SK-N-SH (cell line): ENCODE results near the gene CXorf49B. TPM values are rescaled to one million over a fixed set of nuclear protein-coding genes. Genes with fewer than 3 reads are reported as not detected.
"Not testable (repeated sequence)": the region's sequence is repeated elsewhere in the genome, so short reads cannot be mapped to it uniquely, and the experiment has no call there.

ENCODE experiments used
- CTCF ChIA-PET: fragments of 300-600, 350-600 bp; formaldehyde crosslinking; extraction: SDS; loops from one replicate; lab custom pipeline; 2021; lab: Yijun Ruan, JAX
- POLR2A ChIA-PET: fragments of 350-600 bp; sonication (Branson Sonifier 250); formaldehyde crosslinking; extraction: SDS; loops from one replicate; lab custom pipeline; 2020; ENCODE audit warnings: antibody characterized with exemption, inconsistent platforms; lab: Yijun Ruan, JAX
- DNase-seq: peaks from one replicate; pipeline ENCODE4 v3.0.0; 2012
- H2AFZ ChIP-seq: fragments of 200-600 bp; sonication (generic); 2 replicates; pipeline ENCODE4 v1.8.1; 2016; ENCODE audit warnings: antibody characterized with exemption, mild to moderate bottlenecking, low read depth
- H3F3A ChIP-seq: fragments of 200-600 bp; sonication (generic); replicated peaks from 2 replicates; pipeline ENCODE3; 2016; ENCODE audit warnings: antibody characterized with exemption, mild to moderate bottlenecking; ENCODE audit not compliant: insufficient read depth
- H3K27ac ChIP-seq, 2 experiments: fragments of 200-500 bp in 1 of 2; fragments of 200-600 bp in 1 of 2; sonication (Bioruptor generic) in 1 of 2; sonication (generic), shearing (Covaris generic) in 1 of 2; 2 replicates each; pipeline versions ENCODE4 v1.5.1 to v1.6.1; 2014 to 2016; ENCODE audit warnings: low read depth in 2 of 2, inconsistent platforms in 1 of 2, low read length in 1 of 2, mild to moderate bottlenecking in 1 of 2, mixed read lengths in 1 of 2
- H3K27me3 ChIP-seq: fragments of 200-600 bp; sonication (generic), shearing (Covaris generic); 2 replicates; pipeline ENCODE4 v1.6.1; 2016; ENCODE audit warnings: mixed run types; ENCODE audit not compliant: insufficient read depth
- H3K36me3 ChIP-seq, 2 experiments: fragments of 200-500 bp in 1 of 2; fragments of 200-600 bp in 1 of 2; sonication (Bioruptor generic) in 1 of 2; sonication (generic) in 1 of 2; replicated peaks in 1 of 2; 2 replicates each; pipeline versions ENCODE3 to v1.5.1; 2014 to 2016; ENCODE audit warnings: low read length in 1 of 2, mild to moderate bottlenecking in 1 of 2; ENCODE audit not compliant: insufficient read depth in 2 of 2, control insufficient read depth in 1 of 2
- H3K4me1 ChIP-seq, 2 experiments: fragments of 200-500 bp in 1 of 2; fragments of 200-600 bp in 1 of 2; sonication (Bioruptor generic) in 1 of 2; sonication (generic), shearing (Covaris generic) in 1 of 2; 2 replicates each; pipeline versions ENCODE4 v1.5.1 to v1.6.1; 2014 to 2016; ENCODE audit warnings: low read depth in 1 of 2, low read length in 1 of 2, mixed run types in 1 of 2; ENCODE audit not compliant: insufficient read depth in 2 of 2, control insufficient read depth in 1 of 2
- H3K4me2 ChIP-seq: fragments of 200-600 bp; sonication (generic), shearing (Covaris generic); 2 replicates; pipeline ENCODE4 v1.6.1; 2017; ENCODE audit warnings: mixed run types
- H3K4me3 ChIP-seq, 2 experiments: fragments of 200-500 bp in 1 of 2; fragments of 200-600 bp in 1 of 2; sonication (Bioruptor generic) in 1 of 2; sonication (generic), shearing (Covaris generic) in 1 of 2; 2 replicates each; pipeline versions ENCODE4 v1.5.1 to v1.8.1; 2014 to 2016; ENCODE audit warnings: low read depth in 2 of 2, inconsistent platforms in 1 of 2, low read length in 1 of 2, mild to moderate bottlenecking in 1 of 2, mixed read lengths in 1 of 2, moderate library complexity in 1 of 2
- H3K79me2 ChIP-seq: fragments of 200-600 bp; sonication (generic); 2 replicates; pipeline ENCODE4 v1.8.1; 2017; ENCODE audit warnings: mild to moderate bottlenecking; ENCODE audit not compliant: insufficient read depth
- H3K9ac ChIP-seq: fragments of 200-600 bp; sonication (generic); 2 replicates; pipeline ENCODE4 v1.6.1; 2017; ENCODE audit warnings: mixed run types
- H3K9me2 ChIP-seq: fragments of 200-600 bp; sonication (generic); 2 replicates; pipeline ENCODE4 v1.6.1; 2017; ENCODE audit warnings: mixed run types
- H3K9me3 ChIP-seq: fragments of 200-600 bp; sonication (generic); 2 replicates; pipeline ENCODE4 v1.6.1; 2017; ENCODE audit warnings: mixed run types, mild to moderate bottlenecking, moderate library complexity
- H4K20me1 ChIP-seq: fragments of 200-600 bp; sonication (generic); 2 replicates; pipeline ENCODE4 v1.6.1; 2017; ENCODE audit warnings: mild to moderate bottlenecking, mixed run types; ENCODE audit not compliant: insufficient read depth
- WGBS: methylation state at CpG from one replicate; pipeline ENCODE4 v1.1.6; 2017; ENCODE audit warnings: low lambda C conversion rate; 5-methylcytosine and 5-hydroxymethylcytosine counted together
- polyA plus RNA-seq, 3 experiments: library from polyadenylated mRNA; depleted of rRNA; stranded (reverse); fragments of >200 nt; gene quantifications; 2 replicates each; pipeline ENCODE4 v1.2.3, GENCODE V29; 2012

The CXorf49B gene
- polyA plus RNA-seq (2012; rRNA removed) = not detected in 2 replicates
- 0.01 and 0.03 TPM in 2 replicates for polyA plus RNA-seq (2012; cell fraction: cytosol; rRNA removed)
- polyA plus RNA-seq (2012; cell fraction: nucleus; rRNA removed) = 0.06 TPM in 1 of 2 replicates, not detected in the other

GRCh38 chrX:71763049-71763448 is at the start of gene CXorf49B:
TSS of gene CXorf49B (plus strand) at chrX:71763349. CDS start at chrX:71763424, 75 bp downstream.
- CTCF ChIA-PET, H3K9me2 ChIP-seq: not testable (repeated sequence)
- WGBS = no CpG with 5 or more reads among the region's 34 CpGs

GRCh38 chrX:71714064-71714463 is 49.1 kb upstream of the CXorf49B start:
- CTCF ChIA-PET, H3K4me3 ChIP-seq, H3K27ac ChIP-seq, DNase-seq, H3K27me3 ChIP-seq, H2AFZ ChIP-seq, H3K4me1 ChIP-seq, H3F3A ChIP-seq, H3K79me2 ChIP-seq, H3K36me3 ChIP-seq, H3K4me2 ChIP-seq, H3K9me3 ChIP-seq, H3K9ac ChIP-seq, H3K9me2 ChIP-seq, H4K20me1 ChIP-seq, POLR2A ChIA-PET: not testable (repeated sequence)
- WGBS = no CpG with 5 or more reads among the region's 14 CpGs

More at GRCh38 chrX:71763049-71763448, at the start of gene CXorf49B:
- H3K9ac ChIP-seq, H3K27ac ChIP-seq, H3K36me3 ChIP-seq, H2AFZ ChIP-seq, H3K4me1 ChIP-seq, H4K20me1 ChIP-seq, DNase-seq, H3K4me2 ChIP-seq, H3K27me3 ChIP-seq, H3K4me3 ChIP-seq, H3K79me2 ChIP-seq, H3K9me3 ChIP-seq, H3F3A ChIP-seq, POLR2A ChIA-PET: not testable (repeated sequence)

- WGBS = no CpG with 5 or more reads among the region's 8 CpGs
These were observed 47.6 kb upstream of the CXorf49B start for GRCh38 chrX:71715551-71715950.

GRCh38 chrX:71716323-71716722 is 46.8 kb upstream of the CXorf49B start:
- H3K27ac ChIP-seq, H3K9ac ChIP-seq, H4K20me1 ChIP-seq, H3K4me3 ChIP-seq, H3K27me3 ChIP-seq, H3K79me2 ChIP-seq, H3K36me3 ChIP-seq, H3K9me3 ChIP-seq, CTCF ChIA-PET, DNase-seq, H2AFZ ChIP-seq, H3K4me1 ChIP-seq, H3K4me2 ChIP-seq, H3F3A ChIP-seq, H3K9me2 ChIP-seq, POLR2A ChIA-PET: not testable (repeated sequence)
- WGBS = no CpG with 5 or more reads among the region's 12 CpGs

More at GRCh38 chrX:71715551-71715950, 47.6 kb upstream of the CXorf49B start:
- H2AFZ ChIP-seq, H3K36me3 ChIP-seq, H3K9me3 ChIP-seq, H3K4me3 ChIP-seq, CTCF ChIA-PET, H3K27me3 ChIP-seq, H3F3A ChIP-seq, H3K9me2 ChIP-seq, H4K20me1 ChIP-seq, H3K4me2 ChIP-seq, H3K27ac ChIP-seq, POLR2A ChIA-PET, H3K79me2 ChIP-seq, DNase-seq, H3K4me1 ChIP-seq, H3K9ac ChIP-seq: not testable (repeated sequence)

GRCh38 chrX:71718185-71718584 is 45.0 kb upstream of the CXorf49B start, which contains the start of gene CXorf49:
TSS of gene CXorf49 (minus strand) at chrX:71718285. CDS start at chrX:71718151, 134 bp downstream.
- H3F3A ChIP-seq, DNase-seq, H3K9me2 ChIP-seq, H3K79me2 ChIP-seq, POLR2A ChIA-PET, H3K4me3 ChIP-seq, H3K27ac ChIP-seq, H3K4me2 ChIP-seq, H3K9ac ChIP-seq, H3K27me3 ChIP-seq, H3K9me3 ChIP-seq, H4K20me1 ChIP-seq, H3K36me3 ChIP-seq, H3K4me1 ChIP-seq, CTCF ChIA-PET, H2AFZ ChIP-seq: not testable (repeated sequence)
- no CpG with 5 or more reads among the region's 30 CpGs for WGBS

- no CpG with 5 or more reads among the region's 30 CpGs for WGBS
- H3K9me3 ChIP-seq, H3K27ac ChIP-seq, H3K36me3 ChIP-seq, POLR2A ChIA-PET, H3K9ac ChIP-seq, DNase-seq, H3K9me2 ChIP-seq, H3K4me3 ChIP-seq, H3K4me2 ChIP-seq, H3K27me3 ChIP-seq, CTCF ChIA-PET, H3F3A ChIP-seq, H4K20me1 ChIP-seq, H3K79me2 ChIP-seq, H2AFZ ChIP-seq, H3K4me1 ChIP-seq: not testable (repeated sequence)
These were observed 44.0 kb upstream of the CXorf49B start for GRCh38 chrX:71719195-71719594.
